ENCODE measurements around the gene SLC7A5. TPM values are rescaled to one million over a fixed set of nuclear protein-coding genes. Genes with fewer than 3 reads are reported as not detected.

Gene SLC7A5
- total and polyA plus RNA-seq, 2 of the 13 experiments (the other 11 are each of a cell fraction or from before 2014, with no cell fraction given) = 79.6 to 155 TPM

- no peak for TF ChIP-seq SMYD3 (CRISPR knock-in tag; IDR thresholded peaks at IDR 0.05)
- TF ChIP-seq ZNF589 (CRISPR knock-in tag; conservative IDR thresholded peaks at IDR 0.05) = no peak
- TF ChIP-seq, protein P1, sequence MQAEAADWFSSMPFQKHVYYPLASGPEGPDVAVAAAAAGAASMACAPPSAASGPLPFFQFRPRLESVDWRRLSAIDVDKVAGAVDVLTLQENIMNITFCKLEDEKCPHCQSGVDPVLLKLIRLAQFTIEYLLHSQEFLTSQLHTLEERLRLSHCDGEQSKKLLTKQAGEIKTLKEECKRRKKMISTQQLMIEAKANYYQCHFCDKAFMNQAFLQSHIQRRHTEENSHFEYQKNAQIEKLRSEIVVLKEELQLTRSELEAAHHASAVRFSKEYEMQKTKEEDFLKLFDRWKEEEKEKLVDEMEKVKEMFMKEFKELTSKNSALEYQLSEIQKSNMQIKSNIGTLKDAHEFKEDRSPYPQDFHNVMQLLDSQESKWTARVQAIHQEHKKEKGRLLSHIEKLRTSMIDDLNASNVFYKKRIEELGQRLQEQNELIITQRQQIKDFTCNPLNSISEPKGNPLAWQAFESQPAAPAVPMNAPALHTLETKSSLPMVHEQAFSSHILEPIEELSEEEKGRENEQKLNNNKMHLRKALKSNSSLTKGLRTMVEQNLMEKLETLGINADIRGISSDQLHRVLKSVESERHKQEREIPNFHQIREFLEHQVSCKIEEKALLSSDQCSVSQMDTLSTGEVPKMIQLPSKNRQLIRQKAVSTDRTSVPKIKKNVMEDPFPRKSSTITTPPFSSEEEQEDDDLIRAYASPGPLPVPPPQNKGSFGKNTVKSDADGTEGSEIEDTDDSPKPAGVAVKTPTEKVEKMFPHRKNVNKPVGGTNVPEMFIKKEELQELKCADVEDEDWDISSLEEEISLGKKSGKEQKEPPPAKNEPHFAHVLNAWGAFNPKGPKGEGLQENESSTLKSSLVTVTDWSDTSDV (CRISPR knock-in tag; IDR thresholded peaks at IDR 0.05) = peak; percentile 39; the same call in 1 of the 2 replicates
- TF ChIP-seq ZNF850 (CRISPR knock-in tag; conservative IDR thresholded peaks at IDR 0.05) = no peak
- peak; percentile 40 for TF ChIP-seq RBM39 (IDR thresholded peaks at IDR 0.05; ENCODE audit: low read depth, low read length, poor library complexity, severe bottlenecking)
- no peak for TF ChIP-seq KLF15 (CRISPR knock-in tag; IDR thresholded peaks at IDR 0.05; ENCODE audit: borderline replicate concordance)
- TF ChIP-seq NPAS2 (CRISPR knock-in tag; IDR thresholded peaks at IDR 0.05; ENCODE audit: borderline replicate concordance) = no peak
- TF ChIP-seq, protein P2, sequence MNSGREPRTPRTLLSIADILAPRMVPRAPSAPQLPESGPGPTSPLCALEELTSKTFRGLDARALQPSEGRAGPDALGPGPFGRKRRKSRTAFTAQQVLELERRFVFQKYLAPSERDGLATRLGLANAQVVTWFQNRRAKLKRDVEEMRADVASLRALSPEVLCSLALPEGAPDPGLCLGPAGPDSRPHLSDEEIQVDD (CRISPR knock-in tag; IDR thresholded peaks at IDR 0.05; ENCODE audit: borderline replicate concordance) = no peak
- TF ChIP-seq SRSF9 (IDR thresholded peaks at IDR 0.05; ENCODE audit: borderline replicate concordance, insufficient read depth, low read depth, low read length, poor library complexity, severe bottlenecking) = no peak
- no peak for TF ChIP-seq KLF13 (CRISPR knock-in tag; IDR thresholded peaks at IDR 0.05)
- TF ChIP-seq DMTF1 (CRISPR knock-in tag; IDR thresholded peaks at IDR 0.05) = no peak
- TF ChIP-seq CBX5 (CRISPR knock-in tag; IDR thresholded peaks at IDR 0.05; ENCODE audit: borderline replicate concordance) = peak; percentile 24; the same call in 1 of the 2 replicates
- no peak for TF ChIP-seq ZNF234 (CRISPR knock-in tag; conservative IDR thresholded peaks at IDR 0.05)
- TF ChIP-seq ZNF672 (CRISPR knock-in tag; IDR thresholded peaks at IDR 0.05) = no peak
- TF ChIP-seq GATAD2A (CRISPR knock-in tag; IDR thresholded peaks at IDR 0.05) = peak; percentile 84
- peak; percentile 75 for TF ChIP-seq ZFX (CRISPR knock-in tag; IDR thresholded peaks at IDR 0.05; ENCODE audit: low read depth)
- no peak for TF ChIP-seq MIER3 (CRISPR knock-in tag; IDR thresholded peaks at IDR 0.05; ENCODE audit: borderline replicate concordance)
- no peak for TF ChIP-seq STAT5B (CRISPR knock-in tag; IDR thresholded peaks at IDR 0.05)
- TF ChIP-seq ZSCAN22 (CRISPR knock-in tag; IDR thresholded peaks at IDR 0.05) = no peak
- TF ChIP-seq ZNF430 (CRISPR knock-in tag; IDR thresholded peaks at IDR 0.05) = 0 out of 2 replicates have a peak, but pooled peaks have one; percentile 48
- TF ChIP-seq ZNF619 (CRISPR knock-in tag; IDR thresholded peaks at IDR 0.05) = no peak
- no peak for TF ChIP-seq ZC3H4 (CRISPR knock-in tag; IDR thresholded peaks at IDR 0.05; ENCODE audit: borderline replicate concordance)
- TF ChIP-seq, protein P3, sequence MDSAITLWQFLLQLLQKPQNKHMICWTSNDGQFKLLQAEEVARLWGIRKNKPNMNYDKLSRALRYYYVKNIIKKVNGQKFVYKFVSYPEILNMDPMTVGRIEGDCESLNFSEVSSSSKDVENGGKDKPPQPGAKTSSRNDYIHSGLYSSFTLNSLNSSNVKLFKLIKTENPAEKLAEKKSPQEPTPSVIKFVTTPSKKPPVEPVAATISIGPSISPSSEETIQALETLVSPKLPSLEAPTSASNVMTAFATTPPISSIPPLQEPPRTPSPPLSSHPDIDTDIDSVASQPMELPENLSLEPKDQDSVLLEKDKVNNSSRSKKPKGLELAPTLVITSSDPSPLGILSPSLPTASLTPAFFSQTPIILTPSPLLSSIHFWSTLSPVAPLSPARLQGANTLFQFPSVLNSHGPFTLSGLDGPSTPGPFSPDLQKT (CRISPR knock-in tag; IDR thresholded peaks at IDR 0.05; ENCODE audit: borderline replicate concordance) = no peak
Measured at GRCh38 chr16:87855852-87856715, 13.2 kb downstream of the SLC7A5 start (continued).
